Colonic mucosa (tissue), 4 donors: ENCODE measurements around the gene ALDH1B1. TPM values are rescaled to one million over a fixed set of nuclear protein-coding genes. Genes with fewer than 3 reads are reported as not detected.
A peak's percentile ranks its signal among the peaks of the same experiment; 100 is the strongest.

ENCODE experiments used
- DNase-seq: peaks from one replicate; pipeline ENCODE4 v3.0.0-alpha.2; 2020
- H3K27ac ChIP-seq: fragments of 200-600 bp; one replicate; pipeline ENCODE4 v1.8.0; 2021
- H3K27me3 ChIP-seq: fragments of 200-600 bp; one replicate; pipeline ENCODE4 v1.8.0; 2021
- H3K36me3 ChIP-seq: fragments of 200-600 bp; one replicate; pipeline ENCODE4 v1.8.0; 2021
- H3K4me1 ChIP-seq: fragments of 200-600 bp; one replicate; pipeline ENCODE4 v1.8.0; 2021; ENCODE audit warnings: mild to moderate bottlenecking
- H3K4me3 ChIP-seq: fragments of 200-600 bp; one replicate; pipeline ENCODE4 v1.8.0; 2021
- H3K9ac ChIP-seq, 2 donors: one replicate each; pipeline ENCODE4 v1.7.0; 2013; ENCODE audit warnings: control low read depth in 2 of 2, low read depth in 2 of 2, low read length in 2 of 2
- H3K9me3 ChIP-seq: fragments of 200-600 bp; one replicate; pipeline ENCODE4 v1.8.0; 2021
- intact Hi-C: fragments of 100-400 bp; cut with DNase I; formaldehyde crosslinking; loops from one replicate; pipeline ENCODE4 v1.14.1; 2022
- total RNA-seq, 2 donors: library from RNA; stranded (reverse); fragmentation: NEBNext Ultra II Directional in 1 of 2; extraction: Animal tissue kit (Norgen Biotek cat#: 25700) in 1 of 2; gene quantifications; one replicate each; pipeline ENCODE4 v1.2.1, GENCODE V29; 2021
- TF ChIP-seq, protein P1 (sequence below): fragments of 200-600 bp; IDR thresholded peaks from one replicate; pipeline ENCODE4 v1.8.0; 2022; ENCODE audit warnings: antibody characterized with exemption, mild to moderate bottlenecking
- donor health status: healthy.
- donor health status: DM: no; HTN: no; CAD: no.
- donor health status: DM: no; HTN: no; CAD: no.

Gene ALDH1B1
- total RNA-seq, 2 donors from 2014 or later: 58.7 to 89.9 TPM

DNA sequence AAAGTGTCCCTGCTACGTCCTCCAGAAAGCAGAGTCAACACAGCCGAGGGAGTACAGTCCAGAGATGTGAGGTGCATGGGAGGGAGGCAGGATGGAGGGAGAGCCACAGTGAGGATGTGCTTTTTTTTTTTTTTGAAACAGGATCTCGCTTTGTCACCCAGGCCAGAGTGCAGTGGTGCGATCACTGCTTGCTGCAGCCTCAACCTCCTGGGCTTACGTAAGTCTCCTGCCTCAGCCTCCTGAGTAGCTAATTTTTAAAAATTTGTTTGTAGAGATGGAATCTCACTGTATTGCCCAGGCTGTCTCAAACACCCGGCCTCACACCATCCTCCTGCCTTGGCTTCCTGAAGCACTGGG is 33.2 kb upstream of the ALDH1B1 start:
- intact Hi-C loops: no loop called here
- no peak overlapping the region for H3K9ac ChIP-seq
- H3K27ac ChIP-seq: no peak overlapping the region
- no peak for DNase-seq
- no peaks in the 10 kb centered on the region for H3K9me3 ChIP-seq
- H3K27me3 ChIP-seq: no peaks in the 10 kb centered on the region
- no peak overlapping the region for H3K4me3 ChIP-seq
- H3K4me1 ChIP-seq: no peaks in the 10 kb centered on the region
- no peaks in the 10 kb centered on the region for H3K36me3 ChIP-seq
- TF ChIP-seq, protein P1, sequence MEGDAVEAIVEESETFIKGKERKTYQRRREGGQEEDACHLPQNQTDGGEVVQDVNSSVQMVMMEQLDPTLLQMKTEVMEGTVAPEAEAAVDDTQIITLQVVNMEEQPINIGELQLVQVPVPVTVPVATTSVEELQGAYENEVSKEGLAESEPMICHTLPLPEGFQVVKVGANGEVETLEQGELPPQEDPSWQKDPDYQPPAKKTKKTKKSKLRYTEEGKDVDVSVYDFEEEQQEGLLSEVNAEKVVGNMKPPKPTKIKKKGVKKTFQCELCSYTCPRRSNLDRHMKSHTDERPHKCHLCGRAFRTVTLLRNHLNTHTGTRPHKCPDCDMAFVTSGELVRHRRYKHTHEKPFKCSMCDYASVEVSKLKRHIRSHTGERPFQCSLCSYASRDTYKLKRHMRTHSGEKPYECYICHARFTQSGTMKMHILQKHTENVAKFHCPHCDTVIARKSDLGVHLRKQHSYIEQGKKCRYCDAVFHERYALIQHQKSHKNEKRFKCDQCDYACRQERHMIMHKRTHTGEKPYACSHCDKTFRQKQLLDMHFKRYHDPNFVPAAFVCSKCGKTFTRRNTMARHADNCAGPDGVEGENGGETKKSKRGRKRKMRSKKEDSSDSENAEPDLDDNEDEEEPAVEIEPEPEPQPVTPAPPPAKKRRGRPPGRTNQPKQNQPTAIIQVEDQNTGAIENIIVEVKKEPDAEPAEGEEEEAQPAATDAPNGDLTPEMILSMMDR: no peak

DNA sequence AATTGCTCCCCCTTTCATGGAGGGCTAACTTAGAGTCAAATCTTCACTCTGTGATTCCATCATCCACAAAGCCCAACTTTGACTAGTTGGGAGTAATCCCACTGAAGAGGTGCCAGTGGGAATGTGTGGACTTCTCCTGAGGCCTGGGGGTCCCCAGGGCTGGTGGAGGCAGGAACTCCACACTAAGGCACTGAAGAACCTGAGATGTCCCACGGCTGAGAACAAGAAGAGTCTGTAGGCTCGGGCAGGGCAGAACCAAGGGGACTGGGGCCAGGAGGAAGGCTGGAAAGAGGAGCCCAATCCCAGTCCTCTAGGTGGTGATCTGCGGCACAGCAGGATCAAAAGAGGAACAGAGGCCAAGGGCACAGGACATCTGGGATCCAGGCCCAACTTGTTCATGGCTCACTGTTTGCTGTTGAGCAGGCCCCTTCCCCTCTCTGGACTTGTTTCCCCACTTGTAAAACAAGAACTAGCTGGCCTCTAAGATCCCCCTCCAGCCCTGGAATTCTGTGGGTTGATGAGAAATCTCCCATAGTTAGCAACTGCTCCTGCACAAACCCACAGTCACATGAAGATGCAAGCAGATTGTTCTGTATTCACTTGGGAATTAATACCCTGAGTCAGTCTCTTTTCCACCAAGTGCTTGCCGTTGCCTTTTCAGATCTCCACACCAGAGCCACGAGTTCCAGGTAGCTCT is 32.7 kb upstream of the ALDH1B1 start:
- Histone ChIP-seq H3K9ac (no peak overlapping the region), H3K9me3 (no peaks in the 10 kb centered on the region), H3K4me1 (no peaks in the 10 kb centered on the region), H3K27ac (no peak overlapping the region), H3K27me3 (no peaks in the 10 kb centered on the region), H3K4me3 (no peak overlapping the region), H3K36me3 (no peaks in the 10 kb centered on the region)
- DNase-seq: no peak
- intact Hi-C loops: loop anchor here (5.0 kb wide), 1 partner anchor 448 kb away; no protein-coding TSS in a partner anchor
- TF ChIP-seq, protein P1: no peak

- DNase-seq: no peak
- Histone ChIP-seq H3K36me3 (no peaks in the 10 kb centered on the region), H3K9ac (no peak overlapping the region), H3K4me3 (no peak overlapping the region), H3K27me3 (no peaks in the 10 kb centered on the region), H3K27ac (no peak overlapping the region), H3K4me1 (no peaks in the 10 kb centered on the region), H3K9me3 (no peaks in the 10 kb centered on the region)
- intact Hi-C loops: loop anchor here (5.0 kb wide), 1 partner anchor 449 kb away; no protein-coding TSS in a partner anchor
- TF ChIP-seq, protein P1: no peak
Measured at GRCh38 chr9:38360839-38361472, 31.5 kb upstream of the ALDH1B1 start.

- Histone ChIP-seq H3K27me3 (no peaks in the 10 kb centered on the region), H3K9ac (no peak overlapping the region), H3K4me1 (no peaks in the 10 kb centered on the region), H3K27ac (no peak overlapping the region), H3K4me3 (no peak overlapping the region), H3K9me3 (no peaks in the 10 kb centered on the region), H3K36me3 (no peaks in the 10 kb centered on the region)
- TF ChIP-seq, protein P1: no peak
- intact Hi-C loops: loop anchor here (5.0 kb wide), 1 partner anchor 449 kb away; no protein-coding TSS in a partner anchor
- DNase-seq: no peak
Measured at GRCh38 chr9:38361473-38361850, 31.0 kb upstream of the ALDH1B1 start.

- H3K4me1 ChIP-seq: no peaks in the 10 kb centered on the region
- no peak for DNase-seq
- H3K27ac ChIP-seq: no peak overlapping the region
- H3K36me3 ChIP-seq: no peaks in the 10 kb centered on the region
- H3K9me3 ChIP-seq: no peaks in the 10 kb centered on the region
- no peaks in the 10 kb centered on the region for H3K27me3 ChIP-seq
- TF ChIP-seq, protein P1: peak; percentile 48
- no peak overlapping the region for H3K9ac ChIP-seq
- intact Hi-C loops: loop anchor here (5.0 kb wide), 1 partner anchor 451 kb away; no protein-coding TSS in a partner anchor
- no peak overlapping the region for H3K4me3 ChIP-seq
Measured at GRCh38 chr9:38362852-38363588, 29.5 kb upstream of the ALDH1B1 start.
